Neuronal stem cell (in vitro differentiated cells): Measurements from ENCODE around the gene HOXA3.

Experiments used
- DNase-seq: peaks from one replicate; pipeline ENCODE4 v3.0.0-alpha.2; 2013; ENCODE audit warnings: low spot score
- H2AFZ ChIP-seq: one replicate; pipeline ENCODE4 v1.6.1; 2013; ENCODE audit warnings: mild to moderate bottlenecking, low read length, inconsistent platforms
- H2AK5ac ChIP-seq: 2 replicates; pipeline ENCODE4 v1.6.1; 2013; ENCODE audit warnings: low read depth, mild to moderate bottlenecking, inconsistent platforms, low read length, moderate library complexity, mixed read lengths
- H2BK120ac ChIP-seq: 2 replicates; pipeline ENCODE4 v1.6.1; 2013; ENCODE audit warnings: low read depth, mild to moderate bottlenecking, inconsistent platforms, low read length, moderate library complexity, mixed read lengths
- H2BK12ac ChIP-seq: one replicate; pipeline ENCODE4 v1.6.1; 2013; ENCODE audit warnings: low read length, inconsistent platforms
- H2BK15ac ChIP-seq: 2 replicates; pipeline ENCODE4 v1.6.1; 2013; ENCODE audit warnings: mild to moderate bottlenecking, low read length, inconsistent platforms, mixed read lengths
- H2BK5ac ChIP-seq: one replicate; pipeline ENCODE4 v1.6.1; 2013; ENCODE audit warnings: inconsistent platforms, mild to moderate bottlenecking, low read length, moderate library complexity
- H3K14ac ChIP-seq: one replicate; pipeline ENCODE4 v1.6.1; 2013; ENCODE audit warnings: low read length, inconsistent platforms
- H3K18ac ChIP-seq: 2 replicates; pipeline ENCODE4 v1.6.1; 2013; ENCODE audit warnings: low read length, inconsistent platforms
- H3K23ac ChIP-seq: 2 replicates; pipeline ENCODE4 v1.6.1; 2013; ENCODE audit warnings: low read depth, mild to moderate bottlenecking, mixed read lengths, low read length, inconsistent platforms; ENCODE audit not compliant: poor library complexity
- H3K27ac ChIP-seq: replicated peaks from 3 replicates; pipeline ENCODE4 v1.5.1; 2013; ENCODE audit warnings: low read length, inconsistent platforms
- H3K27me3 ChIP-seq, 3 experiments: 2 replicates each; pipeline ENCODE4 v1.6.1; 2013; ENCODE audit warnings: low read length in 3 of 3, mild to moderate bottlenecking in 2 of 3, inconsistent platforms in 1 of 3, low read depth in 1 of 3, mixed read lengths in 1 of 3, moderate library complexity in 1 of 3; ENCODE audit not compliant: control insufficient read depth in 3 of 3, insufficient read depth in 3 of 3
- H3K36me3 ChIP-seq, 2 donors: replicated peaks in 1 of 2; 2 replicates each; pipeline ENCODE4 v1.6.1; 2013; ENCODE audit warnings: low read length in 2 of 2; ENCODE audit not compliant: control insufficient read depth in 2 of 2, insufficient read depth in 2 of 2
- H3K4ac ChIP-seq: 2 replicates; pipeline ENCODE4 v1.6.1; 2013; ENCODE audit warnings: inconsistent platforms, mild to moderate bottlenecking, low read length, moderate library complexity
- H3K4me1 ChIP-seq, 2 donors: 1 replicate in 1 of 2; 2 replicates in 1 of 2; pipeline ENCODE4 v1.6.1; 2013; ENCODE audit warnings: low read length in 2 of 2, low read depth in 1 of 2; ENCODE audit not compliant: control insufficient read depth in 2 of 2, insufficient read depth in 1 of 2
- H3K4me2 ChIP-seq: one replicate; pipeline ENCODE4 v1.6.1; 2013; ENCODE audit warnings: mild to moderate bottlenecking, low read length, inconsistent platforms; ENCODE audit not compliant: insufficient read depth, poor library complexity, severe bottlenecking
- H3K4me3 ChIP-seq, 2 donors: 2 replicates each; pipeline ENCODE4 v1.5.1; 2013; ENCODE audit warnings: low read length in 2 of 2, mild to moderate bottlenecking in 2 of 2, inconsistent platforms in 1 of 2, moderate library complexity in 1 of 2
- H3K79me1 ChIP-seq: one replicate; pipeline ENCODE4 v1.6.1; 2013; ENCODE audit warnings: low read depth, mild to moderate bottlenecking, inconsistent platforms, low read length, moderate library complexity
- H3K9ac ChIP-seq: one replicate; pipeline ENCODE4 v1.6.1; 2013; ENCODE audit warnings: mild to moderate bottlenecking, low read depth, low read length, inconsistent platforms; ENCODE audit not compliant: poor library complexity
- H3K9me3 ChIP-seq, 2 donors: replicated peaks in 1 of 2; 2 replicates each; pipeline versions ENCODE3 to v1.6.1; 2013; ENCODE audit warnings: low read length in 2 of 2, mild to moderate bottlenecking in 2 of 2, inconsistent platforms in 1 of 2, low read depth in 1 of 2, mixed read lengths in 1 of 2, moderate library complexity in 1 of 2; ENCODE audit not compliant: control insufficient read depth in 2 of 2, insufficient read depth in 1 of 2
- H4K8ac ChIP-seq: one replicate; pipeline ENCODE4 v1.6.1; 2013; ENCODE audit warnings: low read depth, mild to moderate bottlenecking, inconsistent platforms, low read length, moderate library complexity
- H4K91ac ChIP-seq: one replicate; pipeline ENCODE4 v1.6.1; 2013; ENCODE audit warnings: low read length, low read depth, mild to moderate bottlenecking, inconsistent platforms; ENCODE audit not compliant: poor library complexity
- WGBS, 2 donors: extraction: QIAGEN DNeasy Blood & Tissue Kit; methylation state at CpG; one replicate each; pipeline ENCODE4 v1.1.7; 2013; ENCODE audit warnings: missing lambda C conversion rate in 2 of 2, mixed read lengths in 1 of 2; ENCODE audit not compliant: insufficient read length in 2 of 2, insufficient replicate concordance in 1 of 2; ENCODE audit errors: extremely low coverage in 2 of 2; 5-methylcytosine and 5-hydroxymethylcytosine counted together

Gene HOXA3

GRCh38 chr7:27141137-27141922 lies 11.1 kb downstream of the HOXA3 start:
- Histone ChIP-seq H3K18ac (no peak overlapping the region), H3K27me3 (peaks cover 53 to 100% (median 100%) of the 10 kb centered on the region in 3 experiments), H3K9me3 (peaks cover 0 to 5% of the 10 kb centered on the region in 2 donors), H3K4me3 (no peak overlapping the region), H2BK12ac (no peak overlapping the region), H3K9ac (no peak overlapping the region), H2BK5ac (no peak overlapping the region), H4K91ac (no peak overlapping the region), H3K14ac (no peak overlapping the region), H2AK5ac (no peak overlapping the region), H4K8ac (no peak overlapping the region), H2AFZ (peak overlapping the region; percentile 87), H3K79me1 (no peaks in the 10 kb centered on the region), H3K27ac (no peak overlapping the region), H3K23ac (no peak overlapping the region), H3K4me2 (no peak overlapping the region), H3K4me1 (no peaks in the 10 kb centered on the region), H3K4ac (no peak overlapping the region), H2BK120ac (no peak overlapping the region), H3K36me3 (no peaks in the 10 kb centered on the region), H2BK15ac (no peak overlapping the region)
- no peak for DNase-seq
- WGBS, 2 donors: no CpG with 5 or more reads among the region's 18 CpGs

GRCh38 chr7:27140126-27140857 lies 12.1 kb downstream of the HOXA3 start:
- H3K14ac ChIP-seq: no peak overlapping the region
- H2AFZ ChIP-seq: peak overlapping the region; percentile 92
- H2AK5ac ChIP-seq: no peak overlapping the region
- H2BK15ac ChIP-seq: no peak overlapping the region
- H3K9ac ChIP-seq: no peak overlapping the region
- H2BK5ac ChIP-seq: no peak overlapping the region
- H3K36me3 ChIP-seq: no peaks in the 10 kb centered on the region
- DNase-seq: no peak
- H3K23ac ChIP-seq: no peak overlapping the region
- no peak overlapping the region for H3K4me3 ChIP-seq
- peaks cover 0 to 5% of the 10 kb centered on the region in 2 donors for H3K9me3 ChIP-seq
- H3K79me1 ChIP-seq: no peaks in the 10 kb centered on the region
- no peaks in the 10 kb centered on the region for H3K4me1 ChIP-seq
- no peak overlapping the region for H2BK120ac ChIP-seq
- no peak overlapping the region for H2BK12ac ChIP-seq
- no peak overlapping the region for H3K18ac ChIP-seq
- no peak overlapping the region for H3K4me2 ChIP-seq
- H3K27ac ChIP-seq: no peak overlapping the region
- H4K91ac ChIP-seq: no peak overlapping the region
- H3K4ac ChIP-seq: no peak overlapping the region
- peaks cover 46 to 100% (median 100%) of the 10 kb centered on the region in 3 experiments for H3K27me3 ChIP-seq
- H4K8ac ChIP-seq: no peak overlapping the region
- WGBS, 2 donors: no CpG with 5 or more reads among the region's 15 CpGs

- Histone ChIP-seq H3K23ac (peak overlapping the region; percentile 37), H3K4ac (no peak overlapping the region), H2AK5ac (no peak overlapping the region), H3K4me3 (no peak overlapping the region), H3K27me3 (peaks cover 39 to 100% (median 97%) of the 10 kb centered on the region in 3 experiments), H4K91ac (no peak overlapping the region), H3K4me1 (no peaks in the 10 kb centered on the region), H2BK15ac (no peak overlapping the region), H2AFZ (peak overlapping the region; percentile 92), H3K18ac (no peak overlapping the region), H3K79me1 (no peaks in the 10 kb centered on the region), H3K4me2 (no peak overlapping the region), H2BK120ac (no peak overlapping the region), H3K14ac (no peak overlapping the region), H2BK12ac (no peak overlapping the region), H3K9ac (no peak overlapping the region), H2BK5ac (no peak overlapping the region), H4K8ac (no peak overlapping the region), H3K36me3 (no peaks in the 10 kb centered on the region), H3K9me3 (peaks cover 0 to 5% of the 10 kb centered on the region in 2 donors), H3K27ac (no peak overlapping the region)
- no peak for DNase-seq
- no CpG with 5 or more reads among the region's 53 CpGs for WGBS, 2 donors
Measured at GRCh38 chr7:27139334-27140125, 12.9 kb downstream of the HOXA3 start.
